GM18858 (cell line): Measurements from ENCODE around the gene LPAR1.

ENCODE experiments used
- ATAC-seq: cut with Tn5 transposase; IDR thresholded peaks from one replicate; pipeline ENCODE4 v1.9.1; 2021; ENCODE audit not compliant: unreplicated experiment

LPAR1 gene

DNA sequence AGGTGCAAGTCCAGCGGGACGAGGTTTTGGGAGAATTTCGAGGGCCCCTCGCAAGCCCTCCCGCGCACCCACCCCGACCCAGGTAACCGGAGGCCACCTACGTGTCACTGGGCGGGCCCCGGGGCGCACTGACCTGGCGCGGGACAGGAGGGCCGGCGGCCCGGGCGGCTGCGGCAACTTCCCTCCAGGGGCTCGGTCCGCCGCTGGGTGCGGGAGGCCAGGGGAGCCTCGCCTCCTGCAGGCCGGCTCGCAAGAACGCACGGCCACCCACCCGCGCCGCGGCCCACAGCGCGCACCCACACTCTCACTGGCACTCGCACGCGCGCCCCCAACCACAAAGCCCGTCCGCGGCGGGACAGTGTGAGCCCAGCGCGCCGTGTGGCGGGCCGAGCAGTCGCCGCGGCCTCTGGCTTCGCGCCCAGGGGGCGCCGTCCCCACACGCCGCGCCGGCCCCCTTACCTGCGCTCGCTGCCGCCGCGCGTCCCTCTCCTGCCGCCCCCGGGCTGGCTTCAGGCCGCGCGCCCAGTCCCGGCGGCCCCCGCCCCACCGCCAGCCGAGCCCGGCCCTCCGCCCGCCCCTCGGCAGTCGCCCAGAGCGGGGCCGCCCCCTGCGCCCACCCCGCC, 451 bp downstream of the LPAR1 start:
- ATAC-seq = no peak

DNA sequence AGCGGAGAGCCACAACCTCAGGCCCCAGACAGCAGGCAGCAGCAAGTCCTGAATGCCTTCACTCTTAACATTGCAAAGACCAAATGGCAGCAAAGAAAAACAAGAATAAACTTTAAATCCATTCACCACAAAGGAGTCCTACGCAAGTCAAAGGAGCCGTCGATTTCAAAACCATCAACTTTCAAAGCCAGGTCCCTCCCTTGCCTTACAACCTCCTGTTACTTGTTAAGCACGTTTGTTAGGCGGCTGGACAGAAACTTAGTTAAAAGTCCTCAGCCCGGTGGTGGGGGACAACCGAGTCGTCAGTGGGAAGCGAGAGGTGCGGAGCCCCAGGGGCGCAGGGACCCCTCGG, 938 bp downstream of the LPAR1 start:
- no peak for ATAC-seq

DNA sequence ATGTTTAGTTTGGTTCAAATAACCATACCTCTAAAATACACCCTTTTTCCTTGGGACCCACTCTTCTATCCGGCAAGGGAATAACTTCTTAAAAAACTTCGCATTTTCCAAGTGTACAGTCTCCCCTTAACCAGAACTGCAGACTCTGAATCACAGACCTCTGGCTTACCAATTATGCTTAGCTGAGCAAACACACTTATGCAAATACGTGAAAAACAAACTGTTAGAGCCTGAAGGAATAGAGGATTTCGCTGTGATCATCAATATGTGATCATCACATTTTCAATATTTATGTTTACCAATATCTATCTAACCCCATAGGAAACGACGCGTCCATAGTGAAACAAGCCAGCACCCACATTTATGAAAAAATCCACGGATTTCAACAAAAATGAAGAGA, 1.3 kb downstream of the LPAR1 start:
- no peak for ATAC-seq

DNA sequence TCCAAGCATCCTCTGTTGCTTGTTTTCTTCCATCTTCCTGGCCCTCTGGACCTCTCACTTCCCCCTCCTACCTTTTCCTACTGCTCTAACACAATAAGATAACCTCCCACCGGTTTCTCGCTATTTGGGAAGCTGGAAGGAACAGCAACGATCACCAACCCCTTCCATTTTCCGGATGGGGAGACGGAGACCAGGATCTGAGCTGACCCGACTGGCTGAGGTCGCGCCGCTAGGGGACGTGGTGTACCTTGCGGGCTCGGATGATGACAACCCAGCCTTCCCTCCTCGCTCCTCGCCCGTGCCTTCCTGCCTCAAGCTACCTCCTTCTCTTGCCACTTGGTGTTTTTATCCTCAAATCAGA, 1.9 kb downstream of the LPAR1 start:
- ATAC-seq = no peak

DNA sequence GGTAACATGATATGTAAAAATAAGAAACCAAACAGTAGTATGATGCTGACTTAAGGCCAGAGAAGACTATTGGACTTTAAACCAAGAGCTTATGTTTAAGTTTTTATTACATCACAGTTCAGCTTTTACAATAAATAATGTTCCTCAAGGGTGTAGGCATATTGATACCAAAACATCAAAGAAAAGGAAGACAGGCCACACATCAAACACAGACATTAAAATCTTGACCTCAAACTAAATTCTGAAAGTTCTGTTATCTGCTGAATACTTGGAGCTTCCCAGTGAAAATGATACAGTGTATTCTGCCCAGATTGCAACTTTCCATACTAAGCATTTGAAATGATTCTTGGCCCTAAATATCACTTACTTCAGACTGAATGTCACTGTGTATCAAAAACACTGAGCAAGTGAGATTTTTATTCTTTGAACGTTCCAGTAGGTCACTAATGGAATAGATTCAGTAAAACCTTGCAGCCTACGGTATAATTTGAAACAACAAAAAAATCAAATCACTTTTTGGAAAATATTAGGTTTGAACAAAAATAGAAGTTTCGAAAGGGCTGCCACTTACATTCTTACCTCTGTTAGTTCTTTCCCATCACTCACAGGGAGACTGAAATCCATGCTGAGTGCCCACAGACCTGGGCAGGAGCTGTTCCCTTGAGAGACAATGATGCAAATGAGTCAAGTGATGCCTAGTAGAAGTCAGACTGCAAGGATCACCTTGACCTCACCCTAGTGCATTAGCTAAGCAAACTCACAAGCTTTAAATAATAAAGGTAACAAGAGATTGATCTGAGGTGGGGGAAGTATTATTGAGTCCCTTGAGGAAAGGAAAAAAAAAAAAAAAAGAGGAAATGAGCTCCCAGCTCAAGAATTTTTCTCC, 2.5 kb downstream of the LPAR1 start:
- ATAC-seq = no peak

DNA sequence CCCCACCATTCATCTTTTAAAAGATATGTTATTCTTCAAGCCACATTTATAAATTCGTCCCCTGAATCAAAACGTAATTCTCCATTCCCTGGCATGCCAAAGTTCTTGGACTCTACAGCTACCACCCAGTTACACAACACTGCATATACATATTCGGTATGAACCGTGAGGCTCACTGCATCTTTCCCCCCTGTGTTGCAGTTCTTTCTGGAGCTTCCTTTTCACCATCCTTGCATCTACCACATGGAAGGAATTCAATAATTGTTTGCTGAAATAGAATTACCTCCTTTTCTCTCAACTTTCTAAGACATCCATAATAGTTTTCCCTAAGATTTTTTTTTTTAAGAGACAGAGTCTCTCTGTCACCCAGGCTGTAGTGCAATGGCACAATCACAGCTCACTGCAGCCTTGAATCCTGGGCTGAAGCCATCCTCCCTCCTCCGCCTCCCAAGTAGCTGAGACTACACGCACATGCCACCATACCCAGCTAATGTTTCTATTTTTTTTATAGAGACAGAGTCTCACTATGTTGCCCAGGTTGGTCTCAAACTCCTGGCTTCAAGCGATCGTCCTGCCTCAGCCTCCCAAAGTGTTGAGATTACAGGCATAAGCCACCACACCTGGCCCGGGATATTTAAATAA, 3.3 kb downstream of the LPAR1 start:
- no peak for ATAC-seq

DNA sequence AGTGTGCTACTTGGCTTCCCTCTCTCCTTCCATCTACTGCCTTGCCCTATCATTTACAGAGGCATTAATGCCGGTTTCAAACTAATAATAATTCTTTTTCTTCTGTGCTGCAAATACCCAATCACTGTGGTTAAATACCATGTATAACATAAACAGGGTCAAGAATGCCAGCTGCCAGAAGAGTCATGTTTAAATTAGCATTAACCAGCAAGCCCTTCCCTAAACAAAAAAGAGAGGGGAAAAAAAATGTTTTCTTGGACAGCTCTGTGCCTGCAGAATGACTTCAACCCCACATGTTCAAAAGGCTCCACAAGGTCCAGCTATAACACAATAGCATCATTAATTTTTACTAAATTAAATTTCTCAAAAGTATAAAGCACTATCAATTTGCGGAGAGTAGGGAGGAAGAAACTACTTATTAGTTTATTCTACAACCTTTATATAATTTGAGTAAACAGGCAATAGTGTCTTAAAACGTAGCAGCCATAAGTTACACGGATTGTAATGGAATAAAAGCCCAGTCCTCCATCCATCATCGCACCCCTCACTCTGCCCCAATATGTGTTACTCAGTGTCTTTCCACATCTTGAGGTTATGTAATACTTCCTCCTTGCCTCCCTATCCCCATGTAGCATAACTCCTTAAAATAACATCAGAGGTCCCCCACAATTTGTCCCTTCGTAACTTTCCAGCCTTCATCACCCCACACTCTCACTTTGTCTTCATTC, 3.9 kb downstream of the LPAR1 start:
- ATAC-seq = no peak

DNA sequence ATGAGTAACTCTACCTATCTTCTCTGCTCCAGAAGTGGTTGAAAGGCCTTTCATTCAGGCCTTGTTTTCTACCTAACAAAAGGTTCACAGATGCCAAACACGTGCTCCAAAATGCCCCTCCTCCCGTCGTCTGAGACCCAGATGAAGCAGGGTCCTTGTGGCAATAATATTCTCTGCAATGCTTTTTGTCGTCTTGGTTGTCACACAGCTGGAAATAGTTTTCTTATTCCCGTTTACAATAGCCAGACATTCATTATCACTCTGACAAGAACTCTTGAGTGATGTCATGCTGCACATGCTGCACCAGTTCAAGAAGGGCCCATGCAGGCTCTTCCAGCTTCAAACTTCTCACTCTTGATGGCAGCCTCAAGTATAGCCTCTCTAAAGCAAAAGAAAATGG, 7.8 kb downstream of the LPAR1 start:
- no peak for ATAC-seq

DNA sequence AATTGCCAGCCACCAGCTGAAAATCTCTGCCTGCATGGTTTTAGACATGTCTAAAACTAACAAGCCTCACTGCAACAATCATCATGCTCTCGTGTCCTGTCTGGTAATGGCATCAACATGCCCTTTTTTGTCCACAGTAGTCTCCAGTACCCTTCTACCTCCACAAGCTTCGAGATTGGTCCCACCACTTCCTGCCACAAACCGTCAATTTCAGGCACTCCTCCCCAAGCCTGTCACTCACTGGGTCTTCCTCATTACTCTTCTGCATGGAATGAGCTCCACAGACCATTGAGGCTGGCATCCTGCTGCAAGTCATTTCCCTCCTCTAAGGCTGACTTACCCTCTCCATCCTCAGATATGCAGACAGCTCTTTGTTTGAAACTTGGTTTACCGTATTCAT, 9.0 kb downstream of the LPAR1 start:
- no peak for ATAC-seq

DNA sequence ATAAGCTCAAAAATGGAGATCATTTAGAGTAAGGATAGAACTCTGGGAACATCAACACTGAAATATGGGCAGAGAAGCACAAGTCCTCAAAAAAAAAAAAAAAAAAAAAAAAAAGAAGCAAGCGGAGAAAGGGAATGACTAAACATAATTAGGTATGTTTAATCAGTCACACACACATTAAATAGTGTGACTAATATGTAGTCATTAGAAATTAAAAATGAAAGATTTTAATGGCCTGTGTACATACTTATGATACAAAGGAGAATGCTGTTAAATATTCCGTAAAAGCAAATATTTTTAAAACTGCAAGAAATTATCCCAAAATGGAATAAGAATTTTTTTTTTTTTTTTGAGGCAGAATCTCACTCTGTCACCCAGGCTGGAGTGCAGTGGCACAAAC, 10.5 kb downstream of the LPAR1 start:
- no peak for ATAC-seq

DNA sequence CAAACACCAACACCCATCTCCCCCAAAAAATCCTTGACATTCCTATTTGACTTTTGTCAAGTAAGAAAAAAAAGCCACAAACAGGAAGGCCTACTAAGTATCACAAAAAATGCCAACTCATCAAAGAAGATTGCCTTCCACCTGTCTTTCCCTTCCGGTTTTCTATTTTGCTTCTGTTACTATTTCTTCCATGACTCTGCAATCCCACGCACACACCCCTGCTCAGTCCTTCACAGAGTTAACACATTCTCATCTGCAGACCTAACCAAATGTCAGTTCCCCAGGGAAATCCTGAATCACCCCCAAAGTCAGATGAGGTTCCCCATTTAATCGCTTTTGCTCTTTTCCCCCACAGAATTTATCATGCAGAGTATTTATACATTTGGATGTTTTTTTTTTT, 15.1 kb downstream of the LPAR1 start:
- ATAC-seq = no peak

DNA sequence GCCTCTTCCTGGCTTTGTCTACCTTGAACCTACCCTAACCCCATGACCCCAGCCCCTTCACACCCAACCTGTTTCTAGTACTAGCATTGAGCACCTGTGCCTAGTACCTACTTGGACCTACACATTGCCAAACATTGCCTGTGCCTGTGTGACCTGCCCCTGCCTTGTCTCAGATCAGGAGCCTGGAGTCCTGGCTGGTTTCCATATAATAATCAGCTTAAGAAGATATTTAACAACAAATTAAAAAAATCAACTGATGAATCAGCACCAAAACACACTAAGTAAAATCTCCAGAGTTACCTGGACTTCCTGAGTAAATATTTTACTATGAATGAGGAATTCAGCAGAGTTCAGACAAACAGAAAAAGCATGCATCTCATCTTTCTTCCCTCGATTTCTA, 17.7 kb downstream of the LPAR1 start:
- ATAC-seq = no peak

DNA sequence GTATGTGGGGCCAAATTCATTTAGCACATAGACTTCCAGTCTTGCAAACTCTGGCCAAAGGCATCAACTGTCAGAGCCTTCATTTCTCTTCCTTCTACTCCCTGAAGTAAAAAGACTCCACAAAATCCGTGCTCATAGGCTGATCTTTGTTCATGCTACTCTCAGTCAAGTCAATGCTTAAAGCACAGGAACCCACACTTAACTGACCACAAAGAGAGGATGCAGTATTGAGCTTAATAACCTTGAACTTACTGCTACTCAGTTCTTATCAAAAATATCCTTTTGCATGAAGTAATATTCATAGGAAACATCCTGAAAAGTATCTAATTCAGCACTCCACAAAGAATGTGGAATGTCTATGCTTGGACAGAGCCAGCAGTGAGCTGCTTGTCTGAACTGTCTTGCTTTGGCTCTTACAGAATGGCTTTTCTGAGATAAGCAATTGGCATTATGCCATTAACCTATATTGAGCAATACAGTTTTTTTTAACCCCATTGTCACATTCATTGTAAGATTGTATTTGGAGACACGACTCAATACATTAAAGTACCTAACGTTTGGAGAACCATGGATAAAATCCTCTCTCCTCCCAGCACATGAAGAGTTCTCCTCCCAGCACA, 21.7 kb downstream of the LPAR1 start:
- no peak for ATAC-seq

DNA sequence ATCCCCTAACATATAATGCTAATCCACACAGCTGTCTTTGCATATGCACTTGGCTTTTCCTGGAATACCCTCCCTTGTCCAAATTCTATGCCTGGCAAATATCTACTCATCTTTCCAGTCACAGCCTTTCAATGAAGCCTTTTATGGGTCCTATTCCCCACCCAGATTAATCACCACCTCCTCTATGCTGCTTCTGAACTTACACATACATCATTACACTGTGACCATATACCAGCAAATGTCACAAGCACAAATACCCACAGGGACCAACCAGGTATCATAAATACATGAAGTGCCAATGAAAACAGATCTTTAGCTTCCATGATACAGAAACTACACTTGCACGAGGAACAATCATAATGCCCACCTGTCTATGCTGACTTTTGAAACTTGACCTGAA, 22.3 kb downstream of the LPAR1 start:
- ATAC-seq = no peak

DNA sequence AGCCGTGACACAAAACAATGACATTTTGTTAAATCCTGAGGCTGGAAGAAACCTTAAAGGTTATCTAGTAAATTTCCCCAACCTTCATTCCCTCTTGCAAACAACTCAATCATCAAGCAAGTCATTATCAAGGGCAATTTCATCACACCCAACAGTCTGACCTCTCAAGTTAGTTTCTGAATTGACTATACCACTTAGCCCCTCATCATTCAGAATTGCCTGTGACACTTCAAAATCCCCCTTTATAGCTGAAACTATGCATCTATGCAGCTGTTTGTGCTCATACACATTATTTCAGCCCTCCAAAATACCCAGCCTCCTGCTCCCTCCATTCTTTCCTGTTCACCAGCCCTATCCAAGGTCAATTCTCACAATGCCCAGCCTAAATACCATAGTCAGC, 24.6 kb downstream of the LPAR1 start:
- no peak for ATAC-seq

DNA sequence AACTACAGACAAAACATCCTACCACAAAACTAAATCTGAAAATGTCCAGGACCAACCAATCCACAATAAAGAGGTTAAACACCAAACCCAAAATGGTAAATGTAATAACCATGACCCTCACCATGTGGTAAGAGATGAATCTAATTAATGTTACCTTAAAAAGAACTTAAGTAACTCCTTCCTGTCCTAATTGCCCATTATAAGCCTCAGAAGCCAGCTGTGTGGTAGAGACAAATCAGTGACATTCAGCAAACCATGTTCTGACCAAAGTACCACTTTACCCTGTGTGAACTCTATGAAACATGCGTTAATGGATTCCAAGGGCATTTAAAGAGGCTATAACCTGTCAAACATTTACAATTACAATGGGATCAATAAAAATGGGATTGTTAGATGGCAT, 25.0 kb downstream of the LPAR1 start:
- no peak for ATAC-seq

DNA sequence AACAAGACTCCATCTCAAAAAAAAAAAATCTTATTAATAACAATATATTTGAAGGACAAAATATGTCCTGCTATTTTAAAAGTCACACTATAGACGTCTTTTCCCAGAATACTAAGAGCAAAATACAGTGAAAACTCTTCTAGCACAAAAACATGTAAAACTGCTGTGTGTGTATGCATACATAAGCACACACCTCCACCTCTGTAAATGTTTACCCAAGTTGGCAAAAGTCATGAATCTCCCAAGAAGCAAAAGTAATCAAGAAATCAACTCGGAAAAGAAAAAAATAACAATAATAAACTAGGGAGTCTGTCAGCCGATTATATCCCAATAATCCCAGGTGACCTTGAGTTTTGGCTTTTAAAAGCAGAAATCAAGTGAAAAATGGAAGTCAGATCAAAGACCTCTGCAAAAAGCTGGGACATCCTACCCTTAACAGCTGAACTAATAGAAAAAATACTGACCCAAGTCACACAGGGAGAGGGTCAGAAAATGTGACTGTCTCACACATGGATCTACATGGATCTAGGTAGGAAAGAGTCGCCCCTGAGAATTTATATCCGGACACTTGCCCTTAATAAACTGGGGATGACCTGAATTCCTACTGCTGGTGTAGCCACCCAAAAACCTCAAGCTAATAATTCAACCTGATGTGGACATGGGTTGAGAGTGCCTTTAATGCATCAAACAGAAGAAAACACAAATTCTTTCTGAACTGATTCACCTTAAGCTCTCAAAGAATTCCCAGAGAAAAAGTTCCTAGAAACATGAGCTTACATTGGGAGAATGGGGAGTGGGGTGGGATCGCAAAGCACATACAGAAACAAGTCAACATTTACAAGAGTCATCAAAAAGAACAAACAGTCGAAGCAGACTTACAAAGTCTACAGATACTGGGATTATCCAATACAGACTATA, 29.9 kb downstream of the LPAR1 start:
- ATAC-seq = no peak

DNA sequence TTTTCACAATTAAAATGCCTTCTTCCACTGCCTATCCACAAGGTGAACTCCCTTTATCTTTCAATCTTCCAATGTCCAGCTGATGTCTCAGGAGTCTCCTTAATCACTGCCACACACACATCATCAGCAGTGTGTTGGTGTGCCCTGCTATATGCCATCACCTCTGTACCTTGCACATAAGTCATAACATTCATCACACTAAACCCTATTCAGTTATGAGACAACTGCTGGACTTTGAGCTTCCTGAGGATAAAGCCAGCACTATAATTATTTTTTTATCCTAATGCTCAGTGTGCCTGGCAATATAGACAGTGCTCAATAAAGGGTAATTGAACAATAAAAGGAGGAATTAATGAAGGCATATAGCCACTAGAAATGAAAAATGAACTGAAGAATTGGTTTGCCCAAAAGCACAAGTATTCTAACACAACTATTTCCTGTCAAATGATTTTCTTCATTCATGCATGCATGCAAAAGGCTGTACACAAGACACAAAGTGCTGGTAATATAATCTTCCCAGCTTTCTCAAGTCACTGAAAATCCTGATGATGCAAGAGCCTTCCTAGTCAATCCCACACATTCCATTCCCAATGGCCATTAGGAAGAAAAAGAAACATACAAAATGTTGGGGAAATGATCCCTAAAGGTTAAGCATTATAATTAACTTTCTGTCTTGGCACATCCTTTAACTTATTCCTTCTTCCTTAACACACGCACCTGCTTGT, 32.4 kb downstream of the LPAR1 start:
- ATAC-seq = no peak

DNA sequence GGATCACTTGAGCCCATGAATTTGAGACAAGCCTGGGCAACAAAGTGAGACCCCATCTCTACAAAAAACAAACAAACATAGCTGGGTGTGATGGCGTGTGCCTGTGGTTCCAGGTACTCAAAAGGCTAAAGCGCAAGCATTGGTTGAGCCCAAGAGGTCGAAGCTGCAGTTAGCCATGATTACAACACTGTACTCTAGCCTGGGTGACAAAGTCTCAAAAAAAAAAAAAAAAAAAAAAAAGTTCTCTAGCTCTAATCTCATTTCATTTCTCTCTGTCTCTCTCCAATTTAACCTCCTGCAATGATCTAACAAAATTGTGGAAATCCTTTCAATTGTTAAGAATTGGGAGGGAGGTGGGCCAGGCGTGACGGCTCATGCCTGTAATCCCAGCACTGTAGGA, 33.3 kb downstream of the LPAR1 start:
- ATAC-seq = no peak

DNA sequence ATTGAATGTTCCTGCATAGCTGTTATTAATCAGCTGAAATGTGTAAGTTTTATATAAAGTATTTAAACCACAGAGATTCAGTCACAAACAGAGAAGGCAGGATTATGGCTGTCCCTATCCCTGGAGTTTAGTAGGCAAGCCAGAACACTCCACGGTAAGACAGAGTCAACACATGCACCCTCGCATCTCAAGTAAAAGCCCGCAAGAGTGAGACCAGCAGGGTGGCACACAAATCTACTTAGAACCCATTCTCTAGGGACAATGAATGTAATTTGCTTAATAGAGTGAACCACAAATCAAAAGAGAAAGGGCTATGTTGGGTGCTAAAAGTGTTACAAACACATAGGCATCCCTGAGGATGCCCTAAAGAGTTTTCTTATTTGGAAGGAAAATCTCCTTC, 35.1 kb downstream of the LPAR1 start:
- no peak for ATAC-seq
